ENCODE measurements around the gene RUNX2.
A peak's percentile ranks its signal among the peaks of the same experiment; 100 is the strongest.

The RUNX2 gene

GRCh38 chr6:45699663-45700062 lies 371.5 kb downstream of the RUNX2 start:
- no peak for DNase-seq (ENCODE audit: low read depth in 3 of 3)

GRCh38 chr6:45702849-45703739 lies 375.0 kb downstream of the RUNX2 start:
- no peak for DNase-seq (ENCODE audit: low read depth in 3 of 3)

- no peak for DNase-seq (ENCODE audit: low read depth in 3 of 3)
Observed at GRCh38 chr6:45704056-45704800, 376.1 kb downstream of the RUNX2 start.

GRCh38 chr6:45705137-45705855 lies 377.2 kb downstream of the RUNX2 start:
- no peak for DNase-seq (ENCODE audit: low read depth in 3 of 3)

- DNase-seq (ENCODE audit: low read depth in 3 of 3) = no peak
Observed at GRCh38 chr6:45706319-45706718, 378.2 kb downstream of the RUNX2 start.

- DNase-seq (ENCODE audit: low read depth in 3 of 3) = no peak
Observed at GRCh38 chr6:45707176-45707575, 379.0 kb downstream of the RUNX2 start.

- no peak for DNase-seq (ENCODE audit: low read depth in 3 of 3)
Observed at GRCh38 chr6:45709781-45710220, 381.7 kb downstream of the RUNX2 start.

- peak; percentile 10 to 67 (median 17) for DNase-seq (ENCODE audit: low read depth in 3 of 3)
Observed at GRCh38 chr6:45710304-45710821, 382.2 kb downstream of the RUNX2 start.

GRCh38 chr6:45712076-45712475 lies 383.9 kb downstream of the RUNX2 start:
- no peak for DNase-seq (ENCODE audit: low read depth in 3 of 3)

GRCh38 chr6:45712786-45713185 lies 384.7 kb downstream of the RUNX2 start:
- DNase-seq (ENCODE audit: low read depth in 3 of 3) = no peak

Measured in stimulated activated CD4-positive, alpha-beta T cell treated with anti-CD3 and anti-CD28 coated beads, TNF-alpha, amount 100 ng/mL, for 4 hours (primary cell).